ENCODE results near the gene CCR9.

- no peak for TF ChIP-seq POLR2A (IDR thresholded peaks at IDR 0.05; ENCODE audit: borderline replicate concordance, extremely low read depth, insufficient read depth, insufficient read length)
- TF ChIP-seq MAX (IDR thresholded peaks at IDR 0.05) = no peak
Measured at GRCh38 chr3:45914362-45915058, 28.2 kb downstream of the CCR9 start.

Measured in HCT116 (cell line).